Measurements from ENCODE around the gene PITRM1.

The PITRM1 gene

DNA sequence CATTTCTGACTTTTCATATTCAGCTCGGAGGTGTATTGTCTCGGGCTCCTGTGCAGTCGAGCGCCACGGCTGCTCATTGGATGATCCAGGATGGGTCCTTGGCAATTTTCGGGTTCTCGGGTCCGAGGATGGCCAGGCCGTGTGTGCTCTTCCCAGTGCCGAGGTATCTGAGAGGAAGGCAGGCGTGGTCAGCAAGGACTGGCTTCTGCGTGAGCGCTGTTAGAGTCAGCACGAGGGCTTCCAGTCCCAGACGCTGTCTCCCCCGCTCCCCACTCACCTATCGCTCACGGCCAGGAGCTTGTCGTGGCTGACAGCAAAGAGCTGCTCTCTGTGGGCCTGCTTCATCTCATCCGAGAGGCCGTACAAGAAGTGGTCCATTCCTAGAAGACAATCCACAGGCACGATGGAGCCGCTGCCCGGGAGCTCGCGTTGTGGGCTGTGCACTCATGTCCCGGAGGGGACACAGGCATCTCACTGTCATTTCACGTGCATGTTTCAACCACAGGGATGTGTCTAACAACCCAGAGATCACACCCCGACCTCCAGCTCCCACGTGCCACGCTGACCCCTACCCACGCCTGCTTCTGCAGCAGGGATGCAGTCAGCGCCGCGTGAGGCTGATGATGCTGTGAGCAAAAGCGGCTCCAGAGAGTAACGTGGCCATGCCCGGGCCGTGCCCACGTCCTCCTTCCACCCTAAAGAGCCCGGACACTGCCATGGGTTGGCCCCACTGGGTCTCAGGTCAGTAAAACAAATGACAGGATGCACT is 34.4 kb downstream of the PITRM1 start:
- no peak for DNase-seq (ENCODE audit: low spot score)
- ChIA-PET POLR2A (ENCODE audit: low non-redundant PET) (no interaction called here), CTCF (no interaction called here)
- peak overlapping the region; percentile 8; the same call in 1 of the 2 replicates for H3K27ac ChIP-seq
- TF ChIP-seq, protein P1, sequence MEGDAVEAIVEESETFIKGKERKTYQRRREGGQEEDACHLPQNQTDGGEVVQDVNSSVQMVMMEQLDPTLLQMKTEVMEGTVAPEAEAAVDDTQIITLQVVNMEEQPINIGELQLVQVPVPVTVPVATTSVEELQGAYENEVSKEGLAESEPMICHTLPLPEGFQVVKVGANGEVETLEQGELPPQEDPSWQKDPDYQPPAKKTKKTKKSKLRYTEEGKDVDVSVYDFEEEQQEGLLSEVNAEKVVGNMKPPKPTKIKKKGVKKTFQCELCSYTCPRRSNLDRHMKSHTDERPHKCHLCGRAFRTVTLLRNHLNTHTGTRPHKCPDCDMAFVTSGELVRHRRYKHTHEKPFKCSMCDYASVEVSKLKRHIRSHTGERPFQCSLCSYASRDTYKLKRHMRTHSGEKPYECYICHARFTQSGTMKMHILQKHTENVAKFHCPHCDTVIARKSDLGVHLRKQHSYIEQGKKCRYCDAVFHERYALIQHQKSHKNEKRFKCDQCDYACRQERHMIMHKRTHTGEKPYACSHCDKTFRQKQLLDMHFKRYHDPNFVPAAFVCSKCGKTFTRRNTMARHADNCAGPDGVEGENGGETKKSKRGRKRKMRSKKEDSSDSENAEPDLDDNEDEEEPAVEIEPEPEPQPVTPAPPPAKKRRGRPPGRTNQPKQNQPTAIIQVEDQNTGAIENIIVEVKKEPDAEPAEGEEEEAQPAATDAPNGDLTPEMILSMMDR (conservative IDR thresholded peaks at IDR 0.05; ENCODE audit: low read depth) = no peak

GRCh38 chr10:3136763-3137611 is 35.6 kb downstream of the PITRM1 start:
- POLR2A ChIA-PET (ENCODE audit: low non-redundant PET) = no interaction called here
- DNase-seq (ENCODE audit: low spot score) = no peak
- peak overlapping the region; percentile 74 for H3K27ac ChIP-seq
- TF ChIP-seq, protein P1 (conservative IDR thresholded peaks at IDR 0.05; ENCODE audit: low read depth) = no peak
- CTCF ChIA-PET = no interaction called here

DNA sequence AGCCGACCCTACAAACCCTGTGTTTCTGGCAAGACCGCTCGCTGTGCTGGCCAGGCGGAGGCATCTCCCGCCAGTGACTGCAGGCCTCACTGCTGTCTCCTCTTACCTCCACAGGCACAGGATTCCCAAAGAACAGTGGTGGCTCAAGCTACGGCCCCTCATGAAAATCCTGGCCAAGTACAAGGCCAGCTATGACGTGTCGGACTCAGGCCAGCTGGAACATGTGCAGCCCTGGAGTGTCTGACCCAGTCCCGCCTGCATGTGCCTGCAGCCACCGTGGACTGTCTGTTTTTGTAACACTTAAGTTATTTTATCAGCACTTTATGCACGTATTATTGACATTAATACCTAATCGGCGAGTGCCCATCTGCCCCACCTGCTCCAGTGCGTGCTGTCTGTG is 36.2 kb downstream of the PITRM1 start:
- ChIA-PET POLR2A (ENCODE audit: low non-redundant PET) (no interaction called here), CTCF (no interaction called here)
- no peak for DNase-seq (ENCODE audit: low spot score)
- H3K27ac ChIP-seq = peak overlapping the region; percentile 74
- TF ChIP-seq, protein P1 (conservative IDR thresholded peaks at IDR 0.05; ENCODE audit: low read depth) = no peak

DNA sequence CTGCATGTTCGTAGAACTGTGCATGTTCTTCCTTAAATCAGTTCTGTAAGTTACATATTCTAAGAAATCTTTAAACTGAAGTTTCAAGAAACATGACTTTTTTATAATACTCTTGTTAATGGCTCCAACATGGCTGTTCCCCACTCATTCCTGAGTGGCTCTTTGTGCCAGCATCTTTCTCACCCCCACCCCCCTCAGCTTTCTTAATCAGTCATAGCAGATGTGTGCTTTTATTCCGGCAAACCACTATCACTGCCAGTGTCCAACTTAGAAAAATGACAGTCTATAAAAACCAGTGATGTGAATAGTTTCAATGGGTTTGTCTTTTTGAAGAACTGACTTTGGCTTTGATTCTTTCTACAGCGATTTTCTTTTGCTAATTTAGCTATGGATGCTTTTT is 37.6 kb downstream of the PITRM1 start:
- DNase-seq (ENCODE audit: low spot score) = no peak
- TF ChIP-seq, protein P1 (conservative IDR thresholded peaks at IDR 0.05; ENCODE audit: low read depth) = no peak
- ChIA-PET CTCF (no interaction called here), POLR2A (ENCODE audit: low non-redundant PET) (no interaction called here)
- peak overlapping the region; percentile 74; the same call in 1 of the 2 replicates for H3K27ac ChIP-seq

GRCh38 chr10:3133948-3134347 is 38.6 kb downstream of the PITRM1 start:
- DNase-seq (ENCODE audit: low spot score) = no peak
- CTCF ChIA-PET = interaction anchor here (0.9 kb wide), 1 partner anchor 16 kb away, joined by 3 read pairs; no protein-coding TSS in a partner anchor
- POLR2A ChIA-PET (ENCODE audit: low non-redundant PET) = no interaction called here
- H3K27ac ChIP-seq = no peak overlapping the region
- TF ChIP-seq, protein P1 (conservative IDR thresholded peaks at IDR 0.05; ENCODE audit: low read depth) = no peak

Measured in RWPE1 (cell line).